Activated naive CD8-positive, alpha-beta T cell treated with anti-CD3 and anti-CD28 coated beads, Interleukin-2, amount 10 ng/mL, durations not matched to agents 7 days and 5 days (primary cell): ENCODE measurements around the gene PIK3AP1. TPM values are rescaled to one million over a fixed set of nuclear protein-coding genes. Genes with fewer than 3 reads are reported as not detected.
A peak's percentile ranks its signal among the peaks of the same experiment; 100 is the strongest.

Experiments used
- ATAC-seq: fragments of 150-1000 bp; cut with Tn5 transposase; one replicate; pipeline ENCODE4 v1.10.0; 2021; ENCODE audit warnings: low read depth, moderate library complexity
- POLR2A ChIA-PET: fragments of 350-600 bp; sonication (Branson Sonifier 250); formaldehyde crosslinking; loops from one replicate; lab custom pipeline; 2021; ENCODE audit warnings: antibody characterized with exemption; lab: Charles Lee
- DNase-seq: peaks from one replicate; pipeline ENCODE4 v3.0.0; 2021
- H3K27ac Mint-ChIP-seq: one replicate; pipeline ENCODE4 v1.8.0; 2022; ENCODE audit warnings: mild to moderate bottlenecking, mixed read lengths
- H3K27me3 Mint-ChIP-seq: one replicate; pipeline ENCODE4 v1.8.0; 2022; ENCODE audit warnings: mild to moderate bottlenecking, moderate library complexity, mixed read lengths
- H3K36me3 Mint-ChIP-seq: one replicate; pipeline ENCODE4 v1.8.0; 2021; ENCODE audit warnings: mild to moderate bottlenecking, mixed read lengths
- H3K4me1 Mint-ChIP-seq: one replicate; pipeline ENCODE4 v1.8.0; 2021; ENCODE audit warnings: mixed read lengths
- H3K4me3 Mint-ChIP-seq: one replicate; pipeline ENCODE4 v1.8.0; 2022; ENCODE audit warnings: mild to moderate bottlenecking, moderate library complexity, mixed read lengths
- H3K9me3 Mint-ChIP-seq: one replicate; pipeline ENCODE4 v1.8.0; 2021; ENCODE audit warnings: mixed read lengths
- total RNA-seq, 2 experiments: library from RNA; stranded (reverse); gene quantifications; one replicate each; pipeline ENCODE4 v1.2.3, GENCODE V29; 2021

Gene PIK3AP1
- total RNA-seq, 2 experiments from 2014 or later, result 5.3 to 7.4 TPM

- H3K4me3 Mint-ChIP-seq, result no peak overlapping the region
- H3K27me3 Mint-ChIP-seq, result peaks cover 2% of the 10 kb centered on the region
- H3K27ac Mint-ChIP-seq, result no peak overlapping the region
- POLR2A ChIA-PET, result no interaction called here
- H3K9me3 Mint-ChIP-seq, result no peaks in the 10 kb centered on the region
- peaks cover 32% of the 10 kb centered on the region for H3K4me1 Mint-ChIP-seq
- ATAC-seq, result no peak
- H3K36me3 Mint-ChIP-seq, result no peaks in the 10 kb centered on the region
- DNase-seq, result no peak
Measured at GRCh38 chr10:96666741-96667140, 53.6 kb downstream of the PIK3AP1 start.

DNA sequence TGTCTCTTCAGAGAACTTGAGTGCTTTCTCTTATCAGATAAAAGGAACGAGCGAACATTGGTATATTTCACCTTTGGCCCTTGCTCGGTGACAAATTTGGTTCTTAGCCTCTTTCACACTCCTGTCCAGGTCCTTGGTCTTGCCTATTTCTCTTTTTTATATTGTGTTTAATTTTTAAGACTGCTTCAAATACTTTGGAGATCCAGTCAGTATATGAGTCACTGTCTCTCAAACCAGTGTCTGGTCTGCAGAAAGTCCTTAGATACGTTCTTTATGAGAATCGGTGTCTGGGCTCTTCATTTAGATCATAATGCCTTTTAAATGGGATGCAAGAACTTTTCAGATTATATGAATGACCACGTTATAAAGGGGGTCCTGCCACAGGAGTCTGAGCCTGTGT lies 55.0 kb downstream of the PIK3AP1 start:
- peaks cover 19% of the 10 kb centered on the region for H3K4me1 Mint-ChIP-seq
- H3K36me3 Mint-ChIP-seq, result no peaks in the 10 kb centered on the region
- POLR2A ChIA-PET, result no interaction called here
- H3K27ac Mint-ChIP-seq, result no peak overlapping the region
- peaks cover 2% of the 10 kb centered on the region for H3K27me3 Mint-ChIP-seq
- ATAC-seq (no peak), DNase-seq (no peak)
- no peaks in the 10 kb centered on the region for H3K9me3 Mint-ChIP-seq
- H3K4me3 Mint-ChIP-seq, result no peak overlapping the region

DNA sequence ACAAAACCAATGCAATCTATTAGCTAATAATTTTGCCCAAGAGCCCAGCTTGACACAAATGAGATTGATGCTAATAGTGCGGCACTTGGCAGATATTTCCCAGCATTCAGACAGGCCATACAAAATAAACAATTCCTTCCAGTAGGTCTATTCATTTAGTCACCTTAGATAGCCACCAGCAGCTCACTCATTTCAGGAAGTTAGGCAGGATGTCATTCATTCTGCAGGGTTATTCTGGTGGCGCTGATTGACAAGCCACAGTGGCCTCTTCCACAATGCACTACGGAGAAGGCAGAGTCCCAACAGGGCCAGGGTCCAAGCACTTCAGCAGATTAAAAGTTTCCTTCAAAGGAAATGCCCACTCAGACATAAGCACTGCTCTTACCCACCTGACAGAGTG lies 55.8 kb downstream of the PIK3AP1 start:
- DNase-seq (no peak), ATAC-seq (peak; percentile 78)
- Mint-ChIP-seq H3K27ac (no peak overlapping the region), H3K4me1 (peaks cover 19% of the 10 kb centered on the region), H3K36me3 (no peaks in the 10 kb centered on the region), H3K27me3 (peaks cover 2% of the 10 kb centered on the region), H3K4me3 (no peak overlapping the region), H3K9me3 (no peaks in the 10 kb centered on the region)
- POLR2A ChIA-PET, result interaction anchor here (0.5 to 0.8 kb wide), 3 partner anchors 12 to 574 kb away, joined by 3 to 10 read pairs (median 7); no protein-coding TSS in a partner anchor

- H3K27ac Mint-ChIP-seq, result no peak overlapping the region
- ATAC-seq (no peak), DNase-seq (no peak)
- H3K4me3 Mint-ChIP-seq, result no peak overlapping the region
- POLR2A ChIA-PET, result interaction anchor here (0.5 to 0.8 kb wide), 2 partner anchors 247 to 574 kb away, joined by 3 to 10 read pairs; no protein-coding TSS in a partner anchor
- peaks cover 19% of the 10 kb centered on the region for H3K4me1 Mint-ChIP-seq
- H3K36me3 Mint-ChIP-seq, result no peaks in the 10 kb centered on the region
- no peaks in the 10 kb centered on the region for H3K9me3 Mint-ChIP-seq
- H3K27me3 Mint-ChIP-seq, result peaks cover 3% of the 10 kb centered on the region
Measured at GRCh38 chr10:96663797-96664196, 56.5 kb downstream of the PIK3AP1 start.

- ATAC-seq (no peak), DNase-seq (no peak)
- POLR2A ChIA-PET, result no interaction called here
- Mint-ChIP-seq H3K4me3 (no peak overlapping the region), H3K27me3 (peaks cover 7% of the 10 kb centered on the region), H3K4me1 (peaks cover 24% of the 10 kb centered on the region), H3K9me3 (no peaks in the 10 kb centered on the region), H3K27ac (no peak overlapping the region), H3K36me3 (peaks cover 2% of the 10 kb centered on the region)
Measured at GRCh38 chr10:96661632-96662031, 58.7 kb downstream of the PIK3AP1 start.

DNA sequence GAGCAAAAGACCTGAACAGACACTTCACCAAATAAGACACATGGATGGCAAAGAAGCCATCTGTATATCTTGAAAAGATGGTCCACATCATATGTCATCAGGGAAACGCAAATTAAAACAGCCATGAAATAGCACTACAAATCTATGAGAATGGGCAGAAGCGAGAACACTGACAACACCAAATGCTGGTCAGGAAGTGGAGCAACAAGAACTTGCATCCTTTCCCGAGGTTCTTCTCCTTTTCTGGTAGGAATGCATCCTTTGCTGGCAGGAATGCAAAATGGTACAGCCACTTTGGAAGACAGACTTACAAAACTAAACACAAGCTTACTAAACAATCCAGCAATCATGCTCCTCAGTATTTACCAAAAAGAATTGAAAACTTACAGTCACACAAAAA lies 60.0 kb downstream of the PIK3AP1 start:
- H3K27me3 Mint-ChIP-seq, result peaks cover 7% of the 10 kb centered on the region
- DNase-seq (no peak), ATAC-seq (no peak)
- H3K36me3 Mint-ChIP-seq, result peaks cover 11% of the 10 kb centered on the region
- H3K4me3 Mint-ChIP-seq, result no peak overlapping the region
- POLR2A ChIA-PET, result no interaction called here
- no peak overlapping the region for H3K27ac Mint-ChIP-seq
- peaks cover 4% of the 10 kb centered on the region for H3K9me3 Mint-ChIP-seq
- peaks cover 30% of the 10 kb centered on the region for H3K4me1 Mint-ChIP-seq

- Mint-ChIP-seq H3K36me3 (peaks cover 17% of the 10 kb centered on the region), H3K27me3 (peaks cover 7% of the 10 kb centered on the region), H3K4me3 (no peak overlapping the region), H3K4me1 (peaks cover 22% of the 10 kb centered on the region), H3K27ac (no peak overlapping the region), H3K9me3 (peaks cover 8% of the 10 kb centered on the region)
- ATAC-seq, result no peak
- DNase-seq, result no peak
- POLR2A ChIA-PET, result no interaction called here
Measured at GRCh38 chr10:96658844-96659243, 61.5 kb downstream of the PIK3AP1 start.

GRCh38 chr10:96657385-96657784 lies 62.9 kb downstream of the PIK3AP1 start:
- ATAC-seq (no peak), DNase-seq (no peak)
- POLR2A ChIA-PET, result no interaction called here
- Mint-ChIP-seq H3K36me3 (peaks cover 17% of the 10 kb centered on the region), H3K9me3 (peaks cover 8% of the 10 kb centered on the region), H3K27ac (no peak overlapping the region), H3K27me3 (peaks cover 5% of the 10 kb centered on the region), H3K4me3 (no peak overlapping the region), H3K4me1 (peaks cover 22% of the 10 kb centered on the region)

- ATAC-seq (no peak), DNase-seq (no peak)
- POLR2A ChIA-PET, result no interaction called here
- peaks cover 5% of the 10 kb centered on the region for H3K27me3 Mint-ChIP-seq
- peaks cover 8% of the 10 kb centered on the region for H3K9me3 Mint-ChIP-seq
- H3K4me3 Mint-ChIP-seq, result no peak overlapping the region
- peaks cover 27% of the 10 kb centered on the region for H3K4me1 Mint-ChIP-seq
- H3K36me3 Mint-ChIP-seq, result peaks cover 17% of the 10 kb centered on the region
- H3K27ac Mint-ChIP-seq, result no peak overlapping the region
Measured at GRCh38 chr10:96656839-96657238, 63.5 kb downstream of the PIK3AP1 start.

DNA sequence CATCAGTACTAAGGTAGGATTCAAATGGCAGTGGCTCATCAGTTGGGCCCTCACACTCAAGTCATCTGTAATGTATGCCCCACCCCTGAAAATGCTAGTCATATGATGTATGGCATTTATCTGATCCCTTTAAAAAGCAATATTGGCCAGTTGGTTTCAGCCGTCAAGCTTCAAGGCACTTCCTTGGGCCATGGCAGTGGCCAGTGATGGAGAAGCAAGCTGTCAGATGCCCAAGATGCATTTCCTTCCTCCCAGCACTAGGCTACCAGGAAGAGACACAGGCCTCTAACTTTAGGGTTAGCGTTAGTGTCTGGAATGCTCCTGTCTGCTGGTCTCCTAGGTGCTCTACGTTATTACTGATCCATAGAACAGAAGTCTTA lies 64.1 kb downstream of the PIK3AP1 start:
- Mint-ChIP-seq H3K9me3 (peaks cover 8% of the 10 kb centered on the region), H3K27ac (no peak overlapping the region), H3K4me1 (peaks cover 34% of the 10 kb centered on the region), H3K27me3 (peaks cover 5% of the 10 kb centered on the region), H3K36me3 (peaks cover 17% of the 10 kb centered on the region), H3K4me3 (no peak overlapping the region)
- POLR2A ChIA-PET, result no interaction called here
- ATAC-seq (no peak), DNase-seq (no peak)

- POLR2A ChIA-PET, result no interaction called here
- H3K4me3 Mint-ChIP-seq, result no peak overlapping the region
Measured at GRCh38 chr10:96655461-96656197, 64.7 kb downstream of the PIK3AP1 start.

DNA sequence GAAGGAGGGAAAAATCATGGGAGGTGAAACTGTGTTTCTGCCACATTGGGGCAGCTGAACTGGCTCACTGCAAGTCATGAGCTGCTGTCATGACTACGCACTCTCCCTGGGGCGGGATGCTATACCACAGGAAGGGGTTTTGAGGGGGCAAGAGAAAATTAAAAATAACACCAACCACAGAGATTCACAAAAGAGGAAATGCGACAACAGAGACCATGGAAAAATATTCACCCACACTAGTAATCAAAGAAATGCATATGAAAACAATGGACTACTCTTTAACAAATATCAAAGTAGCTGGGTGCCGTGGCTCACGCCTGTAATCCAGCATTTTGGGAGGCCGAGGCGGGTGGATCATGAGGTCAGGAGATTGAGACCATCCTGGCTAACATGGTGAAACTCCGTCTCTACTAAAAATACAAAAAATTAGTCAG lies 68.3 kb downstream of the PIK3AP1 start:
- Mint-ChIP-seq H3K9me3 (peaks cover 8% of the 10 kb centered on the region), H3K27me3 (no peaks in the 10 kb centered on the region), H3K4me3 (peak overlapping the region; percentile 52), H3K4me1 (peaks cover 48% of the 10 kb centered on the region), H3K36me3 (peaks cover 21% of the 10 kb centered on the region), H3K27ac (peak overlapping the region; percentile 74)
- DNase-seq, result peak; percentile 57
- POLR2A ChIA-PET, result interaction anchor here (1.9 kb wide), 1 partner anchor 65 kb away, joined by 6 read pairs; no protein-coding TSS in a partner anchor
- peak; percentile 84 for ATAC-seq

More at GRCh38 chr10:96655461-96656197, 64.7 kb downstream of the PIK3AP1 start:
- ATAC-seq (no peak), DNase-seq (no peak)
- H3K4me1 Mint-ChIP-seq, result peaks cover 39% of the 10 kb centered on the region
- peaks cover 17% of the 10 kb centered on the region for H3K36me3 Mint-ChIP-seq
- peaks cover 5% of the 10 kb centered on the region for H3K27me3 Mint-ChIP-seq
- H3K27ac Mint-ChIP-seq, result no peak overlapping the region
- H3K9me3 Mint-ChIP-seq, result peaks cover 8% of the 10 kb centered on the region

DNA sequence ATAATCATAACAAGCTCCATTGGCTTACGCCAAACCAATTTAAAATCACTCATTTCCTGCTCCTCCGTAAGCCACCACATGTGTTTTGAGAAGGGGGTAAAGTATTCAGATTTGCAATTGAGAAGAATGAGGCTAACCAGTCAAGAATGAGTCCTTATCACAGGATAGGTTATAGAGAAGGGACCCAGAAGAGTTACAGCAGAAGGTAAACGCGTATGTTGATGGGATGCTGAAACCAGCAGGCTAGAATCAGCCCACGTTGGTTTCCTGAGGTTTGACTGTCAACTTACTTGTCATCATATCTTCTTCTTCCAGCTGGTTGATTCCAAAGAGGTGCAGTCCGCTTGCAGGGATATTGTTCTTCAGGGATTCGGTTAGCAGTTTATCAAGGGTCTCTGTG lies 69.4 kb downstream of the PIK3AP1 start:
- peak overlapping the region; percentile 52 for H3K4me3 Mint-ChIP-seq
- POLR2A ChIA-PET, result interaction anchor here (1.4 to 1.9 kb wide), 2 partner anchors 66 to 182 kb away, joined by 5 to 6 read pairs; partner anchors contain the start of gene LCOR
- peaks cover 17% of the 10 kb centered on the region for H3K36me3 Mint-ChIP-seq
- H3K27me3 Mint-ChIP-seq, result no peaks in the 10 kb centered on the region
- ATAC-seq, result peak; percentile 44
- H3K27ac Mint-ChIP-seq, result peak overlapping the region; percentile 82
- no peak for DNase-seq
- H3K9me3 Mint-ChIP-seq, result peaks cover 8% of the 10 kb centered on the region
- peaks cover 49% of the 10 kb centered on the region for H3K4me1 Mint-ChIP-seq

DNA sequence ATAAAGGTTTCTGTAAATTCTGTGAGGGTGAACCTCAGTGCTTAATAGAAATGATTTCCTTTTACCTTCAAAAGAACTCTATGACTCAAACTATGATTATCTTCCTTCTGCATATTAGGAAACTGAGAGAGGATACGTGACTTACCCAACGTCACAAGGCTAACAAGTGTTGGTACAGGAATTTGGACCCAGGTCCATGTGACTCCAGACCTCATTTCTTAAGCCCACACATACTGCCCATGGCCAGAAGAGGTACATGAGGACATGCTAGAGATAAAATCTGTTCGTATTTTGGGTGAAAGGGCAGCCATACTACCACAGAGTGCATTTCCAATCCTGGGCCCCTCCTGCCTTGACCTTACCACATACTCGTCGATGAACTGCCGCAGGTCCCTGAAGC lies 72.0 kb downstream of the PIK3AP1 start:
- no peak overlapping the region for H3K4me3 Mint-ChIP-seq

More for the DNA sequence above, 72.0 kb downstream of the PIK3AP1 start:
- peaks cover 45% of the 10 kb centered on the region for H3K4me1 Mint-ChIP-seq
- H3K36me3 Mint-ChIP-seq, result peaks cover 6% of the 10 kb centered on the region
- POLR2A ChIA-PET, result no interaction called here
- H3K27me3 Mint-ChIP-seq, result no peaks in the 10 kb centered on the region
- no peaks in the 10 kb centered on the region for H3K9me3 Mint-ChIP-seq
- no peak for DNase-seq
- no peak for ATAC-seq
- peak overlapping the region; percentile 30 for H3K27ac Mint-ChIP-seq
